Lower lobe of right lung (tissue), 2 donors: ENCODE measurements around the gene COL26A1. TPM values are rescaled to one million over a fixed set of nuclear protein-coding genes. Genes with fewer than 3 reads are reported as not detected.

Source experiments
- ATAC-seq, 2 donors: fragments of 200-7000 bp; cut with Tn5 transposase; one replicate each; pipeline ENCODE4 v1.9.1; 2020 to 2022; ENCODE audit warnings: mild to moderate bottlenecking in 2 of 2, moderate library complexity in 2 of 2
- DNase-seq: peaks from one replicate; pipeline ENCODE4 v3.0.0-alpha.2; 2020
- H3K27ac ChIP-seq: fragments of 200-600 bp; one replicate; pipeline ENCODE4 v1.8.0; 2022
- H3K27me3 ChIP-seq: fragments of 200-600 bp; one replicate; pipeline ENCODE4 v1.8.0; 2022; ENCODE audit warnings: low read depth
- H3K36me3 ChIP-seq: fragments of 200-600 bp; one replicate; pipeline ENCODE4 v1.8.0; 2022; ENCODE audit warnings: mild to moderate bottlenecking
- H3K4me1 ChIP-seq: fragments of 200-600 bp; one replicate; pipeline ENCODE4 v1.8.0; 2022
- H3K4me3 ChIP-seq: fragments of 200-600 bp; one replicate; pipeline ENCODE4 v1.8.0; 2022; ENCODE audit warnings: mild to moderate bottlenecking
- H3K9me3 ChIP-seq: fragments of 200-600 bp; one replicate; pipeline ENCODE4 v1.8.0; 2022
- intact Hi-C: fragments of 100-400 bp; cut with DNase I; formaldehyde crosslinking; loops from one replicate; pipeline ENCODE4 v1.11.0; 2022
- total RNA-seq: library from RNA; stranded (reverse); fragmentation: NEBNext Ultra II Directional; extraction: Animal tissue kit (Norgen Biotek cat#: 25700); gene quantifications from one replicate; pipeline ENCODE4 v1.2.1, GENCODE V29; 2021
- TF ChIP-seq, protein P1 (sequence below): fragments of 200-600 bp; IDR thresholded peaks from one replicate; pipeline ENCODE4 v1.8.0; 2022; ENCODE audit warnings: antibody characterized with exemption, mild to moderate bottlenecking
- donor health status: DM: no; HTN: yes; CAD: no; lungs with severe emphysema.

The COL26A1 gene
- total RNA-seq, 1 donor from 2014 or later, result 0.24 TPM

DNA sequence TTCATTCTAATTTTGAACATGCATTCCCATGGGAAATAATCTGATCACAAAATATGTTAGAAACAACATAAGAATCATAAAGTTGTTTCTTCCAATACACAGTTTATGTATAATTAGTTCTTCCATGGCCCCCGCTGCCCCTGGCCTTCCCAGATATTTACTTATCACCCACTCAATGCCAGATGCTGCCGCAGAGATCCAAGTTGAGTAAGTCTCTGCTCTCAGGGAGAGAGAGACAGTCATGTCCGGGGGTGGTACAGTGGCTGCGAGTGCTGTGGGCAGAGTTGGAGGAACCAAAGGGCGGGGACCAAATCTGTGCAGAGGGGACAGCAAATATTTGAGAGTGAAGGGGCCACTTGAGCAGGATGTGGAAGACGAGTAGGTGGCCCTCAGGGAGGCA, 37.1 kb downstream of the COL26A1 start:
- ATAC-seq, result peak in 1 of 2 donors; percentile 14
- Histone ChIP-seq H3K4me1 (no peaks in the 10 kb centered on the region), H3K27me3 (peaks cover 11% of the 10 kb centered on the region), H3K27ac (no peak overlapping the region), H3K9me3 (no peaks in the 10 kb centered on the region), H3K4me3 (no peak overlapping the region), H3K36me3 (no peaks in the 10 kb centered on the region)
- TF ChIP-seq, protein P1, sequence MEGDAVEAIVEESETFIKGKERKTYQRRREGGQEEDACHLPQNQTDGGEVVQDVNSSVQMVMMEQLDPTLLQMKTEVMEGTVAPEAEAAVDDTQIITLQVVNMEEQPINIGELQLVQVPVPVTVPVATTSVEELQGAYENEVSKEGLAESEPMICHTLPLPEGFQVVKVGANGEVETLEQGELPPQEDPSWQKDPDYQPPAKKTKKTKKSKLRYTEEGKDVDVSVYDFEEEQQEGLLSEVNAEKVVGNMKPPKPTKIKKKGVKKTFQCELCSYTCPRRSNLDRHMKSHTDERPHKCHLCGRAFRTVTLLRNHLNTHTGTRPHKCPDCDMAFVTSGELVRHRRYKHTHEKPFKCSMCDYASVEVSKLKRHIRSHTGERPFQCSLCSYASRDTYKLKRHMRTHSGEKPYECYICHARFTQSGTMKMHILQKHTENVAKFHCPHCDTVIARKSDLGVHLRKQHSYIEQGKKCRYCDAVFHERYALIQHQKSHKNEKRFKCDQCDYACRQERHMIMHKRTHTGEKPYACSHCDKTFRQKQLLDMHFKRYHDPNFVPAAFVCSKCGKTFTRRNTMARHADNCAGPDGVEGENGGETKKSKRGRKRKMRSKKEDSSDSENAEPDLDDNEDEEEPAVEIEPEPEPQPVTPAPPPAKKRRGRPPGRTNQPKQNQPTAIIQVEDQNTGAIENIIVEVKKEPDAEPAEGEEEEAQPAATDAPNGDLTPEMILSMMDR, result no peak
- intact Hi-C loops, result no loop called here
- DNase-seq, result no peak

DNA sequence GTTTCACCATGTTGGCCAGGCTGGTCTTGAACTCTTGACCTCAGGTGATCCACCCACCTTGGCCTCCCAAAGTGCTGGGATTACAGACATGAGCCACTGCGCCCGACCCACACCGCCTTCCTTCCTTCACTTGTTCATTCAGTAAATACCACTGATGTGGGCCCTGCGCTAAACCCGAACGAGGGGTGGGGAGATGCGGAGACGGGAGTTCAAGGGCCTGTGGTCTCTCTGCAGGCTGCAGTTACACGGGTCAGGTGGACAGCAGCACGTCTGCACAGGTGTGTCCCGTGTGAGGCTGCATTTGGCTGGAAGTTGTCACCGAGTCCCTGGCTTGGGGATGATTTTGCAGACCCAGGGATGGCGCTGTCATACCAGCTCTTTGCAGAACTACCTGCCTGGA, 38.1 kb downstream of the COL26A1 start:
- peaks cover 8% of the 10 kb centered on the region for H3K27me3 ChIP-seq
- no peak overlapping the region for H3K4me3 ChIP-seq
- no peak for DNase-seq
- no peak for ATAC-seq
- H3K4me1 ChIP-seq, result no peaks in the 10 kb centered on the region
- intact Hi-C loops, result no loop called here
- TF ChIP-seq, protein P1, result no peak
- H3K9me3 ChIP-seq, result no peaks in the 10 kb centered on the region
- H3K36me3 ChIP-seq, result no peaks in the 10 kb centered on the region
- no peak overlapping the region for H3K27ac ChIP-seq

DNA sequence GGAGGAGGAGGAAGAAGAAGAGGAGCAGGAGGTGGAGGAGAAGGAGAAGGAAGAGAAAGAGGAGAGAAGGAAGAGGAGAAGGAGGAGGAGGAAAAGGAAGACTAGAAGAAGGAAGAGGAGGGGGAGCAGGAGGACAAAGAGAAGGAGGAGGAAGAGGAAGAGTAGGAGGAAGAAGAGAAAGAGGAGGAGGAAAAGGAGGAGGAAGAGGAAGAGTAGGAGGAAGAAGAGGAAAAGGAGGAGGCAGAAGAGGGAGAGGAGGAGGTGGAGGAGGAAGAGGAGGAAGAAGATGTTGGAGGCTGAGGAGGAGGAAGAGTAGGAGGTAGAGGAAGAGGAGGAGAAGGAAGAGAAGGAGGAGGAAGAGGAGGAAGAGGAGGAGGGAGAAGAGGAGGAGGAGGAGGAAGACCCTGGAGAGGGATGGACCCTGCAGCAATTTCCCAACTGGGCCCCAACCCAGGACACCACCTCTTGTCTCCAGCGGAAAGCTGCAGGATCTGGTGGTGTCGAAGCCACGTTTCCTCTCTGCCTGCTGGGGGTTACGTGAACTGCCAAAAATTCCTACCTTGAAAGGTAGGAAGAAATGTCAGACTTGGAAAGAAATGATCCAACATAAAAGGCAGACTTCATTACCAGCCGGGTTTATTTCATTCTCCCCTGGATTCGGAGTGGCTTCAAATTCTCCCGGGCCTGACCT, 38.9 kb downstream of the COL26A1 start:
- no peak for DNase-seq
- intact Hi-C loops, result no loop called here
- Histone ChIP-seq H3K4me3 (no peak overlapping the region), H3K9me3 (no peaks in the 10 kb centered on the region), H3K27ac (no peak overlapping the region), H3K4me1 (no peaks in the 10 kb centered on the region), H3K36me3 (no peaks in the 10 kb centered on the region), H3K27me3 (peaks cover 5% of the 10 kb centered on the region)
- TF ChIP-seq, protein P1, result no peak
- ATAC-seq, result no peak

DNA sequence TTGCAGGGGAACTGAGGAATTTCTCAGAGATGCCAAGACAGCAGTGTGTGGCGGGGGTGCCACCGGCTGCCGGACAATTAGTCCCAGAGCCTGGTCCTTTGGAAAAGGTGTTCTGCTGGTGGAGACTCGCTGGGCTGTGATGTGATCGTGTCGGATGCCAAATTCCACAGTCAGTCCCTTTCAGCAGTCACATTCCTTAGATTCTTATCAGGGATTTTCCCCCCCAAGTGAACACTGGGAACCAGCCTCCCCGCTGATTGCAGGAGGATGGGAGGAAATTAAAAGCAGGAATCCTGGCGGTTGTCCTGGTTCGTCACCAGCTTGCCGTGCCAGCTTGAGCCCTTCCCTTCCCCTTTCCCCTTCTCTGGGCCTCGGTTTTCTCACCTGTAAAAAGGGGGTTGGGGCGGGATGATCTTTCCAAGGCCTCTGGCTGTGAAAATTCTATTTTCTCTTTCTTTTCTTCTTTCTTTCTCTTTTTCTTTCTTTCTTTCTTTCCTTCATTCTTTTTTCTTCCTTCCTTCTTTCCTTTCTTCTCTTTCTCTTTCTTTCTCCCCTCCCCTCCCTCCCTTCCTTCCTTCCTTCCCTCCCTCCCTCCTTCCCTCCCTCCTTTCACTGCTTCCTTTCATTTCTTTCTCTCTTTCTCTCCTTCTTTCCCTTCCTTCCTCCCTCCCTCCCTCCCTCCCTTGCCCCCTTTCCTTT, 39.6 kb downstream of the COL26A1 start:
- Histone ChIP-seq H3K36me3 (no peaks in the 10 kb centered on the region), H3K27ac (no peak overlapping the region), H3K27me3 (peaks cover 9% of the 10 kb centered on the region), H3K9me3 (no peaks in the 10 kb centered on the region), H3K4me3 (no peak overlapping the region), H3K4me1 (no peaks in the 10 kb centered on the region)
- intact Hi-C loops, result no loop called here
- no peak for DNase-seq
- ATAC-seq, result peak; percentile 24 to 36
- TF ChIP-seq, protein P1, result no peak

DNA sequence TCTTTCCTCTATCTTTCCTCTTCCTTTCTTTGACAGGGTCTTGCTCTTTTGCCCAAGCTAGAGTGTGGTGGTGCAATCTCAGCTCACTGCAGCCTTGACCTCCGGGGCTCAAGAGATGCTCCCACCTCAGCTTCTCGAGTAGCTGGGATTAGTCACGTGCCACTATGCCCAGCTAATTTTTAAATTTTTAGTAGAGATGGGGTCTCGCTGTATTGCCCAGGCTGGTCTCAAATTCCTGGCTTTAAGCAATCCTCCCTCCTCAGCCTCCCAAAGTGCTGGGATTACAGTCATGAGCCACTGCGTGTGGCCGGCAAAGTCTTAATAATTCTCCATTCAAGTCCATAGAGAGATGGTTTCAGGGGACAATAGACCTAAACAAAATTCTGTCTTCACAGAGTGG, 40.2 kb downstream of the COL26A1 start:
- peaks cover 9% of the 10 kb centered on the region for H3K27me3 ChIP-seq
- H3K36me3 ChIP-seq, result no peaks in the 10 kb centered on the region
- H3K4me3 ChIP-seq, result no peak overlapping the region
- TF ChIP-seq, protein P1, result no peak
- H3K27ac ChIP-seq, result no peak overlapping the region
- DNase-seq (no peak), ATAC-seq (no peak)
- H3K4me1 ChIP-seq, result no peaks in the 10 kb centered on the region
- intact Hi-C loops, result no loop called here
- H3K9me3 ChIP-seq, result no peaks in the 10 kb centered on the region
